Fibroblast of lung (primary cell): Measurements from ENCODE around the gene IL25.

ENCODE experiments used
- EZH2 ChIP-seq: IDR thresholded peaks from 2 replicates; pipeline ENCODE4 v1.5.1; 2012; ENCODE audit warnings: low read length, control low read depth, mild to moderate bottlenecking; ENCODE audit errors: missing control alignments
- TF ChIP-seq, protein P1 (sequence below), 2 donors: IDR thresholded peaks in 1 of 2; conservative IDR thresholded peaks in 1 of 2; 1 replicate in 1 of 2; 2 replicates in 1 of 2; pipeline ENCODE4 v1.5.1; 2011 to 2012; ENCODE audit warnings: low read length in 2 of 2, control low read depth in 1 of 2, inconsistent platforms in 1 of 2, low read depth in 1 of 2, mild to moderate bottlenecking in 1 of 2

DNA sequence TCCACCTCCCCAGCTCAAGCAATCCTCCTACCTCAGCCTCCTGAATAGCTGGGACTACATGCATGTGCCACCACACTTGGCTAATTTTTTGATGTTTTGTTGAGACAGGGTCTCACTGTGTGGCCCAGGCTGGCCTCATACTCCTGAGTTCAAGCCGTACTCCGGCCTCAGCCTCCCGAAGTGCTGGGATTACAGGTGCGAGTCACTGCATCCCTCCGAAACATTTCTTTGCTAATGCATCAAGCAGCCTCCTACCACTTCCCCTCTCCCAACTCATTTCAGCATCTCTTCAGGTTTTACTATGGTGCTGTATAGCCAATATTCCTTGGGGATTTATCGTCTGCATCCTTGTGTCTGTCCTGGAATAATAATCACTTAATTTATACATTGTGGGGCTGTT, 17.6 kb upstream of the IL25 start:
- TF ChIP-seq, protein P1, sequence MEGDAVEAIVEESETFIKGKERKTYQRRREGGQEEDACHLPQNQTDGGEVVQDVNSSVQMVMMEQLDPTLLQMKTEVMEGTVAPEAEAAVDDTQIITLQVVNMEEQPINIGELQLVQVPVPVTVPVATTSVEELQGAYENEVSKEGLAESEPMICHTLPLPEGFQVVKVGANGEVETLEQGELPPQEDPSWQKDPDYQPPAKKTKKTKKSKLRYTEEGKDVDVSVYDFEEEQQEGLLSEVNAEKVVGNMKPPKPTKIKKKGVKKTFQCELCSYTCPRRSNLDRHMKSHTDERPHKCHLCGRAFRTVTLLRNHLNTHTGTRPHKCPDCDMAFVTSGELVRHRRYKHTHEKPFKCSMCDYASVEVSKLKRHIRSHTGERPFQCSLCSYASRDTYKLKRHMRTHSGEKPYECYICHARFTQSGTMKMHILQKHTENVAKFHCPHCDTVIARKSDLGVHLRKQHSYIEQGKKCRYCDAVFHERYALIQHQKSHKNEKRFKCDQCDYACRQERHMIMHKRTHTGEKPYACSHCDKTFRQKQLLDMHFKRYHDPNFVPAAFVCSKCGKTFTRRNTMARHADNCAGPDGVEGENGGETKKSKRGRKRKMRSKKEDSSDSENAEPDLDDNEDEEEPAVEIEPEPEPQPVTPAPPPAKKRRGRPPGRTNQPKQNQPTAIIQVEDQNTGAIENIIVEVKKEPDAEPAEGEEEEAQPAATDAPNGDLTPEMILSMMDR (conservative IDR thresholded peaks at IDR 0.05 in 1 of 2, IDR thresholded peaks at IDR 0.05 in 1 of 2; ENCODE audit: low read depth in 1 of 2, low read length in 2 of 2), result no peak
- TF ChIP-seq EZH2, result no peak
